Stimulated activated CD4-positive, alpha-beta T cell treated with anti-CD3 and anti-CD28 coated beads, Interleukin-12 subunit alpha, Interleukin-12 subunit beta, amount 100 ng/mL, for 4 hours (primary cell): Measurements from ENCODE around the gene GYPC.
"Not testable (repeated sequence)": the region's sequence is repeated elsewhere in the genome, so short reads cannot be mapped to it uniquely, and the experiment has no call there.

Experiments
- DNase-seq: peaks from one replicate; pipeline ENCODE4 v3.0.0-alpha.2; 2020

Gene GYPC

GRCh38 chr2:126703311-126703710 lies 47.4 kb downstream of the GYPC start:
- no peak for DNase-seq

GRCh38 chr2:126704434-126705160 lies 48.6 kb downstream of the GYPC start:
- DNase-seq, result no peak

- DNase-seq, result no peak
Measured at GRCh38 chr2:126707191-126707590, 51.2 kb downstream of the GYPC start.

- DNase-seq, result no peak
Measured at GRCh38 chr2:126707941-126708340, 52.0 kb downstream of the GYPC start.

GRCh38 chr2:126714191-126714965 lies 58.4 kb downstream of the GYPC start:
- DNase-seq, result no peak

GRCh38 chr2:126715111-126715510 lies 59.2 kb downstream of the GYPC start:
- no peak for DNase-seq

- no peak for DNase-seq
Measured at GRCh38 chr2:126715576-126716406, 59.8 kb downstream of the GYPC start.

GRCh38 chr2:126717277-126717676 lies 61.3 kb downstream of the GYPC start:
- DNase-seq, result not testable (repeated sequence)

GRCh38 chr2:126717928-126718327 lies 62.0 kb downstream of the GYPC start:
- no peak for DNase-seq

- no peak for DNase-seq
Measured at GRCh38 chr2:126719191-126719832, 63.4 kb downstream of the GYPC start.

- no peak for DNase-seq
Measured at GRCh38 chr2:126719833-126720351, 63.9 kb downstream of the GYPC start.

- DNase-seq, result no peak
Measured at GRCh38 chr2:126720638-126721037, 64.7 kb downstream of the GYPC start.

GRCh38 chr2:126722081-126722480 lies 66.1 kb downstream of the GYPC start:
- DNase-seq, result no peak

- no peak for DNase-seq
Measured at GRCh38 chr2:126722546-126722945, 66.6 kb downstream of the GYPC start.

GRCh38 chr2:126723281-126723815 lies 67.4 kb downstream of the GYPC start:
- no peak for DNase-seq

- DNase-seq, result no peak
Measured at GRCh38 chr2:126725580-126725979, 69.6 kb downstream of the GYPC start.

- no peak for DNase-seq
Measured at GRCh38 chr2:126729896-126730295, 73.9 kb downstream of the GYPC start.

- no peak for DNase-seq
Measured at GRCh38 chr2:126730655-126731054, 74.7 kb downstream of the GYPC start.

- DNase-seq, result no peak
Measured at GRCh38 chr2:126731353-126731752, 75.4 kb downstream of the GYPC start.

GRCh38 chr2:126732682-126733245 lies 76.8 kb downstream of the GYPC start:
- no peak for DNase-seq

GRCh38 chr2:126733795-126734194 lies 77.8 kb downstream of the GYPC start:
- no peak for DNase-seq
